Astrocyte of the spinal cord (primary cell): ENCODE measurements around the gene ARHGAP22.

Source experiments
- DNase-seq: peaks from one replicate; pipeline ENCODE4 v3.0.0; 2011; ENCODE audit warnings: low read depth, low spot score
- H3K4me3 ChIP-seq: 2 replicates; pipeline ENCODE4 v1.5.1; 2011; ENCODE audit warnings: low read depth, mild to moderate bottlenecking, low read length, moderate library complexity
- in situ Hi-C: cut with HindIII; loops from 2 replicates; pipeline ENCODE4 v1.10.0; 2017; ENCODE audit warnings: low sequenced_read_pairs
- TF ChIP-seq, protein P1 (sequence below): IDR thresholded peaks from 2 replicates; pipeline ENCODE4 v1.5.1; 2012; ENCODE audit warnings: low read depth, mild to moderate bottlenecking, low read length, inconsistent platforms

Gene ARHGAP22

GRCh38 chr10:48529331-48529730 is 75.5 kb downstream of the ARHGAP22 start:
- no peak overlapping the region for H3K4me3 ChIP-seq
- TF ChIP-seq, protein P1, sequence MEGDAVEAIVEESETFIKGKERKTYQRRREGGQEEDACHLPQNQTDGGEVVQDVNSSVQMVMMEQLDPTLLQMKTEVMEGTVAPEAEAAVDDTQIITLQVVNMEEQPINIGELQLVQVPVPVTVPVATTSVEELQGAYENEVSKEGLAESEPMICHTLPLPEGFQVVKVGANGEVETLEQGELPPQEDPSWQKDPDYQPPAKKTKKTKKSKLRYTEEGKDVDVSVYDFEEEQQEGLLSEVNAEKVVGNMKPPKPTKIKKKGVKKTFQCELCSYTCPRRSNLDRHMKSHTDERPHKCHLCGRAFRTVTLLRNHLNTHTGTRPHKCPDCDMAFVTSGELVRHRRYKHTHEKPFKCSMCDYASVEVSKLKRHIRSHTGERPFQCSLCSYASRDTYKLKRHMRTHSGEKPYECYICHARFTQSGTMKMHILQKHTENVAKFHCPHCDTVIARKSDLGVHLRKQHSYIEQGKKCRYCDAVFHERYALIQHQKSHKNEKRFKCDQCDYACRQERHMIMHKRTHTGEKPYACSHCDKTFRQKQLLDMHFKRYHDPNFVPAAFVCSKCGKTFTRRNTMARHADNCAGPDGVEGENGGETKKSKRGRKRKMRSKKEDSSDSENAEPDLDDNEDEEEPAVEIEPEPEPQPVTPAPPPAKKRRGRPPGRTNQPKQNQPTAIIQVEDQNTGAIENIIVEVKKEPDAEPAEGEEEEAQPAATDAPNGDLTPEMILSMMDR, result no peak
- in situ Hi-C loops, result no loop called here
- no peak for DNase-seq

DNA sequence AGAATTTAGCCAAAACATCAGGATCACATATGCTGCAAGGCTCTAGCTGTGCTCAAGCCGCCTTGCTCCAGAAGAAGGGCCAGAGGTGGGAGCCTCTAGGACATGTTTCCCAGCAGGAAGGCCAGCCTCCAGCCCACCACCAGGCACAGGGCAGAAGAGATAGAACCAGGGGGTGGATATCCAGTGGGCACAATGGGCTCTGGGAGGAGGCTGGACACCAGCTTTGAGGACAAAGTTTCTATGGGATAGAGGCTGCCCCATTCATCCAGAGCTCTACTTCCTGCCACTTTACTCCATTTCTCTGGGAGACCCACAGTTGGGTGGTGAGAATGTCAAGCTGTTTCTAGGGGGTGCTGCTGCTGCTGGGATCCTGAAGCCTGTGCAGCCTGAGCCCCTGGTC is 77.1 kb downstream of the ARHGAP22 start:
- TF ChIP-seq, protein P1, result no peak
- in situ Hi-C loops, result no loop called here
- H3K4me3 ChIP-seq, result no peak overlapping the region
- no peak for DNase-seq

DNA sequence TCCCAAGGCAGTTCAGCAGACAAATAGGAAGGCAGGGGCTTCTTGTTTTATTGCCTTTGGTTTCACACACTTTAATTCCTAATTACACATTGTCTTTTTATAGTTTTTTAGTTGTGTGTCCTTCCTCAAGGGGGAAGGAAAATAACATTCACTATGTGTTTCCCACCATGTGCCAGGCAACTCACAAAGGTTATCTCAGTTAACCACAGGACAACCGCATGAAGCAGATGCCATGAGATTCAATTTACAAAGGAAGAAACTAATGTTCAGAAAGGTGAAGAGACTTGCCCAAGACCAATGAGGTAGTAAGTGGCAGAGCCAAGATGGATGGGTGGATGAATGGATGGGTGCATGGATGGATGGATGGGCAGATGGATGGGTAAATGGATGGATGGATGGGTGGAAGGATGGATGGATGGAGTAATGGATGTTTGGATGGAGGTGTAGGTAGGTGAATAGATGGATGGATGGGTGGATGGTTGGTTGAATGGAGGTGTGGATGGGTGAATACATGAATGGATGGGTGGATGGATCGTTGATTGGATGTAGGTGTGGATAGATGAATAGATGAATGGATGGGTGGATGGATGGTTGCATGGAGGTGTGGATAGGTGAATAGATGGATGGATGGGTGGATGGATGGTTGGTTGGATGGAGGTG is 77.9 kb downstream of the ARHGAP22 start:
- no peak overlapping the region for H3K4me3 ChIP-seq
- TF ChIP-seq, protein P1, result no peak
- DNase-seq, result no peak
- in situ Hi-C loops, result no loop called here

DNA sequence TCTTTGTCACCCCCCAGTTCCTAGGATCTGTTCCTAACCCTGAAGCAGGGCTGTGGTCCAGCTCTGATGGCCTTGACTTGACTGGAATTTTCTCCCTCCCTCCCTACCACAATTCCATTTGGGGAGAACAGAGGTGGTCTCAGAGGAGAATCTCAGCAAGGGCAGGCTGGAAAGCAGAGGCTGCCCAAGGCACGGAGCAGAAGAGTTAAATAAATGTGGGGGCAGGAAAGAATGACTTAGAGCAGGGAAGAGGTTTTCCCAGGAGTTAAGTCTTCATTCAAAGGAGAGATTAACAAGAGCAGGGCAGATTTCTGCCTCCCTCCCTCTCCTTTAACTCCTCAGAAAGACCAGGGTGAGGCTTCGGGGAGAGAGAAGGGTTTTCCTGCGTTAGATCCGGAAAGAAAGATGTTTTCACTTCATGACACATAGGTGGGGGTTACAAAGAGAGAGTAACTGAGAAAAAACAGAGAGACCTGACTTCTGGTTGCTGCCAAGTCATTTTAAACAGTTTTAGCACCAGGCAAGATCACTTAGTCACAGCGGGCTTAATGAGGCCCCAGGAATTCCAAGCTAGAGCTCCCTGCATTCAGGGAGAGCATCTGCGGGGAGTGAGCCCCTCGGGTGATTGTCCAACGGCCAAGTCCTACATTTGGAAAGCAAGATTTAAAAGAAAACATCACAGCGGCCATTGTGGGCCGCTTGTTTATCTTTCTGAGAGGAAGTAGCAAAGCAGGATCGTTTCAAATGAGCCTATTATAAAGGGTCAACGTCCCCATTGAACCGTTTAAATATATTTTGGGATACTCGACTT is 78.7 kb downstream of the ARHGAP22 start:
- DNase-seq, result peak; percentile 96
- in situ Hi-C loops, result no loop called here

DNA sequence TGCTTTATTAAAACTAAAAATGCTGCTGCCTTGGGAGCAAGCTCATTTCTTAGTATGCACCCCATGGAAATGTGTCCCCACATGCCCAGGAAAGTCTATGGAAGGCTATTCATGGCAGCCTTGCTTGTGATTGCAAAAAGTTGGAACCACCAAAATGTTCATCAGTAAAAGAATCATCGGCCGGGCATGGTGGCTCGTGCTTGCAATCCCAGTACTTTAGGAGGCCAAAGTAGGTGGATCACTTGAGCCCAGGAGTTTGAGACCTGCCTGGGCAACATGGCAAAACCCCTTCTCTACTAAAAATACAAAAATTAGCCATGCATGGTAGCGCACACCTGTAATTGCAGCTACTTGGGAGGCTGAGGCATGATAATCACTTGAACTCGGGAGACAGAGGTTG is 79.8 kb downstream of the ARHGAP22 start:
- TF ChIP-seq, protein P1, result no peak
- in situ Hi-C loops, result no loop called here
- H3K4me3 ChIP-seq, result no peak overlapping the region
- DNase-seq, result no peak

More for the DNA sequence above, 78.7 kb downstream of the ARHGAP22 start:
- TF ChIP-seq, protein P1, result no peak
- peak overlapping the region; percentile 3 for H3K4me3 ChIP-seq

DNA sequence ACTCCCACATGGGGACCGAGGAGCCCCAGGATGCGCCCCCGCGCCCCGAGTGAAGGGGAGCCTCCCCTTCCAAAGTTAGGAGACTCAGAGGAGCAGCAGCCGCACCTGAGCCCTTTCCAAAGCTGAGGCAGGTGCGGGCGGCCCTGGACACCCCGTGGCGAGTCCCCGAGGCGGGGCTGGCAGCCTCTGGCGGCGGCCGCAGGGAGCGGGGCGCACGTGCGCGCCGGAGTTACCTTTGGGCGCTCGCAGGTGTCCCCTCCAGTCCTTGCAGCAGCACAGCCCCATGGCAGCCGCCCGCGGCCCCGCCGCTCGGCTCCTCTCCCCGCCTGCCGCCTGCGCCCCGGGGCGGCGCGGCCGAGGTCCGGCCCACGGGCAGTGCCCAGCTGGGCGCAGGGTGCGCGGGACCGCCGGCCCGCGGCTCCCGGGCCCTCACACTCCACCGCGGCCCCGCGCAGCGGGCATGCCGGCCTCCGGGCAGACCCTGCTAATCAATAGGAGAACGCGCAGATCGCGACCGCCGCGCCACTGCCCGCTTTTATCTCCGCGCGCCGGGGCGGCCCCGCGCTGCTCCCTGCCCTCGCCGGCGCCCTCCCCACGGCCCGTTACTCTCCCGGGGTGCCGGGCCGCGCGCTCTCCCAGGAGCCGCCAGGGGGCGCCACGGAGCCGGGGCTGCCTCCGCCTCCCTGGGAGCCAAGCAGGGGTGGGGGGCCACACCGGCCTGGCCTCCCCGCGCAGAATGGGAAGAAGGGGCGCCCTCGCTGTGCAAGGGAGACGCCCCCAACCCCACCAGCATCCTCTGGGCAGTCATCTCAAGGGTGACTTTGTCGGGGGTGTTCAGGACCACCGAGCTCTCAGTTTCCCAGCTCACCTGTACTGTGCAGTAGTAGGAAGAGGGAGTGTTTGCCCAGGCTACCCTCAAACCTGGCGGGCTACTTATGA is 80.8 kb downstream of the ARHGAP22 start:
- peak overlapping the region; percentile 42 for H3K4me3 ChIP-seq
- DNase-seq, result peak; percentile 22
- TF ChIP-seq, protein P1, result peak; percentile 49
- in situ Hi-C loops, result no loop called here
